Neural crest cell (in vitro differentiated cells): ENCODE measurements around the gene CBX4. TPM values are rescaled to one million over a fixed set of nuclear protein-coding genes. Genes with fewer than 3 reads are reported as not detected.

Experiments
- DNase-seq: peaks from one replicate; pipeline ENCODE4 v3.0.0; 2021; ENCODE audit warnings: low read depth, mixed read lengths, low spot score
- H3K27ac Mint-ChIP-seq: one replicate; pipeline ENCODE4 v1.8.0; 2021; ENCODE audit warnings: mild to moderate bottlenecking, mixed read lengths; ENCODE audit not compliant: unreplicated experiment
- H3K27me3 Mint-ChIP-seq: 2 replicates; pipeline ENCODE4 v1.8.0; 2021; ENCODE audit warnings: low read depth, mild to moderate bottlenecking, mixed read lengths
- H3K36me3 Mint-ChIP-seq: 2 replicates; pipeline ENCODE4 v1.8.0; 2021; ENCODE audit warnings: low read depth, mild to moderate bottlenecking, mixed read lengths
- H3K4me1 Mint-ChIP-seq: 2 replicates; pipeline ENCODE4 v1.8.0; 2021; ENCODE audit warnings: mixed read lengths
- H3K4me3 Mint-ChIP-seq: one replicate; pipeline ENCODE4 v1.8.0; 2021; ENCODE audit warnings: mild to moderate bottlenecking, mixed read lengths
- H3K9me3 Mint-ChIP-seq: 2 replicates; pipeline ENCODE4 v1.8.0; 2021; ENCODE audit warnings: mixed read lengths
- CTCF ChIP-seq: fragments of 200-600 bp; sonication (generic); conservative IDR thresholded peaks from 2 replicates; pipeline ENCODE4 v1.5.0; 2021; ENCODE audit warnings: antibody characterized with exemption, mild to moderate bottlenecking
- total RNA-seq: library from RNA; stranded (reverse); gene quantifications from 2 replicates; pipeline ENCODE4 v1.2.1, GENCODE V29; 2021

CBX4 gene
- total RNA-seq, 1 donor from 2014 or later: 21.0 TPM

GRCh38 chr17:79802039-79802735, 37.1 kb downstream of the CBX4 start:
- Mint-ChIP-seq H3K27ac (no peak overlapping the region), H3K4me1 (peaks cover 44% of the 10 kb centered on the region), H3K27me3 (peaks cover 94% of the 10 kb centered on the region)

GRCh38 chr17:79801156-79802038, 37.8 kb downstream of the CBX4 start:
- no peaks in the 10 kb centered on the region for H3K9me3 Mint-ChIP-seq
- H3K4me1 Mint-ChIP-seq: peaks cover 45% of the 10 kb centered on the region
- TF ChIP-seq CTCF: no peak
- DNase-seq: no peak
- H3K27ac Mint-ChIP-seq: no peak overlapping the region
- peaks cover 5% of the 10 kb centered on the region for H3K36me3 Mint-ChIP-seq
- peaks cover 92% of the 10 kb centered on the region for H3K27me3 Mint-ChIP-seq
- peak overlapping the region; percentile 65 for H3K4me3 Mint-ChIP-seq

More at GRCh38 chr17:79802039-79802735, 37.1 kb downstream of the CBX4 start:
- no peaks in the 10 kb centered on the region for H3K9me3 Mint-ChIP-seq
- DNase-seq: no peak
- peaks cover 5% of the 10 kb centered on the region for H3K36me3 Mint-ChIP-seq
- H3K4me3 Mint-ChIP-seq: peak overlapping the region; percentile 65
- TF ChIP-seq CTCF: no peak

DNA sequence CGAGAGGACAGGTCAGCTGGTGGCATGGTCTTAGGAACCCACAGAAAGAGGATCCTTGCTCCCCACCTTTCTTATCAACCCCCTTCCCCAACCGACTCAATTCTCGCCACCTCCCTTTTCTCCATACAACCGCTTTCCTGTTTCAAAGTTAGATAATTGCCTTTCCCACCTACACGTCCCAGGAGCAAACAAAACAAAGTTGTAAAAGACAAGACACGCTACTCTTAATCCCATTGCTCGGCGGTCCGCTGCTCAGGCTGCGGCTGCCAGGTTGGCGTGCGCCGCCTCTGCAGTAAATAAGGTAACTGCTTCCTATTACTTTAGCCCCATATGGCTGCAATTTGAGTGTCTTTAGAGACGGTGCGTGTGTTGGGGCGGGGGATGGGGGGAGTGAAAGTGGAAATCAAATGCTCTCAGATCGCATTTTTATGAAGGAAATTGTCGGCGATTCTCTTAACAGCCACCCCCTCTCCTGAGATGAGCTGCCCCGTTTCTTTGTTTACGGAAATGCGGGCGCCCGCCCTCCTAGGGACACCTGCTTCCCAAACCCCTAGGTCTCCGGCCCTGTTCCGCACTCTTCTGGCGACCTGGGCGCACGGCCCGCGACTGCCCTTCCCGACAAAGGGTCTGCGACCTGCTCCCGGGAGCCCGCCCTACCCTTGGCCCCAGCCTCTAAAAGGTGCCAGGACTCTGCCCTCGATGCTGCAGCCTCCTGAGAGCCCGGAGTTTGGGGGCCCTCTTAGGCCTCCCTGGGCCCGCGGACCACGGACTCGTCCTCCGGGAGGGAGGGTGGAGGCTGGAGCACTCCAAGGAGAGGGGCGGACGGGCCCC, 38.7 kb downstream of the CBX4 start:
- H3K9me3 Mint-ChIP-seq: no peaks in the 10 kb centered on the region
- peaks cover 49% of the 10 kb centered on the region for H3K4me1 Mint-ChIP-seq
- H3K27me3 Mint-ChIP-seq: peaks cover 92% of the 10 kb centered on the region
- no peak for DNase-seq
- H3K27ac Mint-ChIP-seq: no peak overlapping the region
- H3K36me3 Mint-ChIP-seq: peaks cover 5% of the 10 kb centered on the region
- TF ChIP-seq CTCF: no peak
- H3K4me3 Mint-ChIP-seq: peak overlapping the region; percentile 87

DNA sequence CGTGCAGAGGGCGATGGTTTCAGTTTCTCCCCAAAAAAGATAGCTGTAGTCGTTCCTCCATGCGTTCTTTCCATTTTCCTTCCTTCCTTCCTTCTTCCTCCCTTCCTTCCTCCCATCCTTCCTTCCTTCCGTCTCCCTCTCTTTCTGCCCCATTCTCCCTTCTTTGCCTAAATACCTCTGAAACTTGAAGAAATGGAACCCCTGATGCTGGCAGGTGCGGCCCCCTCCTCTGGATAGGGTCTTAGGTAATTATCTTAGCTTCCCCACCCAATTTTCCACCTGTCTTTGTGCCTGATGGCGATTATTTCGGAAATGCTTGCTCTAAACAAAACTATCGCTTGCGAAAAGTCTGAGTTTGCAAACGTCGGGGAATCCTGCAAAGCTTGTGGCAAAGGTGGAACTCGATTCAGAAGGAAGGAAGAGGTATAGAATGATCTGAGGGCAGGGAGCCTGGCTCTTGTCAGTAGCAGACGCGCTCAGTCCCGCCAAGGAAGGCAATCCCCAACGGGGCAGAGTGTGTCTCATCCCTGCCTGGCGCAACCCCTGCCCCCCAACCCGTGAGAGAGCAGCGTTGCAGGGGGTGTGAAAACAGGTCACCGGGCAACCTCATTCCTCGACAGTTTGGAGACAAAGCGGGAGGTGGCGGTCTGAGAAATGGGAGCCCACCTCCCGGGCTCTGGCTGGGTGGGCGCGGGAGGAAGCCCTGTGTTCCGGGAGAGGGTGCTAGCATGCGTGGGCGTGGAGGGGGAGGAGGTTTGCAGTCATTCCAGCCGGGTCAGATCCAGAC, 39.5 kb downstream of the CBX4 start:
- Mint-ChIP-seq H3K27ac (no peak overlapping the region), H3K4me1 (peaks cover 42% of the 10 kb centered on the region), H3K9me3 (no peaks in the 10 kb centered on the region), H3K27me3 (peaks cover 85% of the 10 kb centered on the region), H3K4me3 (peak overlapping the region; percentile 87), H3K36me3 (peaks cover 5% of the 10 kb centered on the region)
- no peak for TF ChIP-seq CTCF
- no peak for DNase-seq
